NCI-H2171 (cell line): ENCODE data around the gene BCL2A1.
"Not testable (repeated sequence)": the region's sequence is repeated elsewhere in the genome, so short reads cannot be mapped to it uniquely, and the experiment has no call there.

Source experiments
- DNase-seq: peaks from one replicate; lab custom pipeline; 2025; lab: John Stamatoyannopoulos, UW

Gene BCL2A1

GRCh38 chr15:79957741-79958140 is 13.3 kb downstream of the BCL2A1 start:
- DNase-seq, result no peak

DNA sequence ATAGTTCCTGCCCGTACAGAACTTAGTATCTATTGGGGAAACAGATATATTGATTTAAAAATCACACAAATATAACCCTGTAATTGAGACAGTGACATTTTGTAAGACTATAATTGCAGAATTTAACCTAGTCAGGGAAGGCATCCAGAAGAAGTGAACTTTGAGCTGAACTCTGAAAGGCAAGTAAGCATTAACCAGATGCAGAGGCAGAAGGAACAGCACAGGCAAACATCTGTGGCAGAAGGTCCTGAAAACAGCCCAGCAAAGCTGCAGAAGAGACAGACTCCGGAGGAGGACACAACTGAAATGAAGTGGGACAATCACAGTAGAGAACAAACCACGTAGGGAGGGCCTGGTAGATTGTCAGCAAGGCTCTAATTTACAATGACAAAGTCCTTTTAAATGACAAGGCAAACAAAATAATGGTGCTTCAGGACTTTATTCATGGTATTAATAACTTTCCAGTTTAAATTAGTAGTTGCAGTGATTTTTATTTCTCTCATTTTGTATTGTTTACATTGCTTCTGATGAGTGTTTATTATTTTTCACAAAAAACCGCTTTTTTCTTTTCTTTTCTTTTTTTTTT is 14.5 kb downstream of the BCL2A1 start:
- DNase-seq, result no peak

GRCh38 chr15:79954661-79955060 is 16.3 kb downstream of the BCL2A1 start:
- no peak for DNase-seq

GRCh38 chr15:79953951-79954444 is 17.0 kb downstream of the BCL2A1 start:
- DNase-seq, result no peak

DNA sequence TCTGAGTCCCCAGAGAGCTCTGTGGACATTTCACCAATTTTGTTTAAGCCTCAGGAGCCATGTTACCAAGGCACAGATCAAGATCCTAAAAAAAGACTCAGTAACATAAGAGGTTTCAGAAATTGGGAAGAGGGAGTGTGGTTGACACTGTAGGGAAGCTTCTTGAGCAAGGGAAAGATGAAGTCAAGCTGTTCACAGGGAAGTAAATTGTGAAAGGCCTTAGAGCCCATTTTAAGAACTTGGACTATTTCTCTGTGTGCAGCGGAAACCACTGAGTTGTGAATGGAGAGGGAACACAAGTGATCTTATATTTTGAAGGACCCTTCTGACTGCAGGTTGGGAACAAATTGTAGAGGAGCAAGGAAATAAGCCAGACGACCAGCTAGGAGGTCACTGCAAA is 18.7 kb downstream of the BCL2A1 start:
- DNase-seq, result no peak

DNA sequence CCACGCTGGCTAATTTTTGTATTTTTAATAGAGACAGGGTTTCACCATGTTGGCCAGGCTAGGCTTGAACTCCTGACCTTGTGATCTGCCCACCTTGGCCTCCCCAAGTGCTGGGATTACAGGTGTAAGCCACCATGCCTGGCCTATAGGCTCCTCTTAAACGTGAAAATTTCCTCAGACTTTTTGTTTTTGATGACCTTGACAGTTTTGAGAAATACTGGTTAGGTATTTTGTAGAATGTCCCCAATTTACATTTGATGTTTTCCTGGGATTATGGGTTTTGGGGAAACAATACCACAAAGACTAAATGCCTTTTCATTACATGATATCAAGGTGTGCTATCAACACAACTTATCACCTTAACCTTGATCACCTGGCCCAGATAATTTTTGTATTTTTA is 20.7 kb downstream of the BCL2A1 start:
- DNase-seq, result no peak

GRCh38 chr15:79948761-79949160 is 22.2 kb downstream of the BCL2A1 start:
- no peak for DNase-seq

DNA sequence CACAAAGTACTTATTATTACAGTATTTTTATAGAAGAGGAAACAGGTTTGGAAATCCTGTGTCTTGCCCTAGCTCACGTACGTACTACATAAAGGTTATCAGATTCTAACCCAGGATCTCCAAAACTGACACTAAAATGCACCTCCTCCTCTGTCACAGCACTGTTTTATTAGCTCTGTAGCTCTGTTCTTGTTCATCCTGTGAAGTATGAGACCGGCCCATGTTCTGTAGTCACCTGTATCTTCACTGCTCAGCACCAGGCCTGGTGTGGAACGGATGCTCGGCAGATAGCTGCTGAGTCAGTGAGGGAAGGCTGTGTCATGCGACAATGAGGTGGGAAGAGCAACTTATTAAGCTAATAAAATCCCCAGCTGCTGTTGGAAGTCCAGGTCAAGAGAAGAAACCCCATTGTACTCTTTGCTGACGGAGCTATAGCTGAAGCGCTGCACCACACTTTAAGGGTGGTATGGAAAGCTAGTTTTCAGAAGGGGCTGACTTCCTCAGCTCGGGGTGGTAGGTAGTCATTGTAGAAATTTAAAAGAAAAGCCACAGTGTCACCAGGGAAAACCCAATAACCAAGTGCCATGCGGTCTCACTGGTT is 22.8 kb downstream of the BCL2A1 start:
- DNase-seq, result no peak

DNA sequence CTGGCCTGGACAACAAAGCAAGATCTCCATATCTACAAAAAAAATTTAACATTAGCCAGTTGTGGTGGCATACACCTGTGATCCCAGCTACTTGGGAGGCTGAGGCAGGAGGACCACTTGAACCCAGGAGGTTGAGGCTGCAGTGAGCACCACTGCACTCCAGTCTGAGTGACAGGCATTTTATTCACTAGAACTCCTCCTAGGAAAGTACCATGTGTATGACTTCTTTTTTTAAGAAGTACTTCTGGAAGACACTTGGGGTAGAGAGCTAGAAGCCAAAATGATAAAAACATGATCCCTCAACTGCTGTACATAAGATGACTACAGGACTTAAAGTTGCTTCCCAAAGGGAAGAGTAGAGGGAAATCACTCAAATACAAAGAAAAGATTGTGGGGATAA is 24.0 kb downstream of the BCL2A1 start:
- DNase-seq, result no peak

DNA sequence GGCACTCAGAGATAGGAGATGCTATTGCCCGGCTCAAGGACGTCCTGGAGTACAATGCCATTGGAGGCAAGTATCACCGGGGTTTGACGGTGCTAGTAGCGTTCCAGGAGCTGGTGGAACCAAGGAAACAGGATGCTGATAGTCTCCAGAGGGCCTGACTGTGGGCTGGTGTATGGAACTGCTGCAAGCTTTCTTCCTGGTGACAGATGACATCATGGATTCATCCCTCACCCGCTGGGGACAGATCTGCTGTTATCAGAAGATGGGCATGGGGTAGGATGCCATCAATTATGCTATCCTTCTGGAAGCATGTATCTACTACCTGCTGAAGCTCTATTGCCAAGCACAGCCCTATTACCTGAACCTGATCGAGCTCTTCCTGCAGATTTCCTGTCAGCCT is 26.4 kb downstream of the BCL2A1 start:
- DNase-seq, result no peak

- DNase-seq, result no peak
Observed at GRCh38 chr15:79943820-79944219, 27.2 kb downstream of the BCL2A1 start.

- DNase-seq, result no peak
Observed at GRCh38 chr15:79942741-79943481, 28.1 kb downstream of the BCL2A1 start.

DNA sequence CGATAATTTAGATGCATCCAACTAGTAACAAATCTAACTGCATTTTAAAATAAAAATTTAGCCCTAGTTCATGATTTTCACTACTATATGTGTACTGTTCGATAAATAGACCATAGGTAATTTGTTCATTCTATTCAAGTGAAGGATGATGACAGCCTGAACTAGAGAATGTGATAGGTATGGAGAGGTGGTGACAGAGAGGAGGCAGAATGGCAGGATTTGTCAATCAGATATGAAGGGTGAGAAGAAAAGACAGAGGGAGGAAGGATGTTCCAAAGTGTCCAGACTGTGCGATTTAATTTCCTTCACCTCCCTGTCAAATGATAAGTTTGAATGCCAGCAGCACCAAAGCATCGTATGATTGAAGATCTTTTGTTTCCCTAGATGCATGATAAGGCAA is 31.6 kb downstream of the BCL2A1 start:
- DNase-seq, result no peak

GRCh38 chr15:79938143-79938542 is 32.9 kb downstream of the BCL2A1 start:
- no peak for DNase-seq

GRCh38 chr15:79935556-79936201 is 35.3 kb downstream of the BCL2A1 start:
- DNase-seq, result not testable (repeated sequence)

DNA sequence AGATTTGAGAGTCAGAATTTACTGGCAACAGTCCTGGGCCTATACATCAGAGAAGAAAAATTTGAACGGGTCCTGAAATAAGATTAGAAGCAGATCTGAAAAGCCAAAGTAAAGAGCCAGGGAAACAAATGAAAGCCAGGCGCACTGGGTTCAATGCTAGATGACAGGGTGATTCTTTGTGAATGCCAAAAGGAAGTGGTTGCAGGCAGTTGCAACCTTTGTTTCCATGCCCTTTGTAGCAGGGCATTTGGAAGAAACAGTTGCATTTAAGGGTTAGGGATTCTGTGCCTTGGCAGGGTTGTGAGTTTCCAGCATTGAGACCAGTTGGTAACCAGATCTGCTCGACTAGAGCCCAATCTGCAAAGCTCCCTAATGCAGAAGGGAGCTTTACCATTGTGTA is 37.8 kb downstream of the BCL2A1 start:
- DNase-seq, result no peak

DNA sequence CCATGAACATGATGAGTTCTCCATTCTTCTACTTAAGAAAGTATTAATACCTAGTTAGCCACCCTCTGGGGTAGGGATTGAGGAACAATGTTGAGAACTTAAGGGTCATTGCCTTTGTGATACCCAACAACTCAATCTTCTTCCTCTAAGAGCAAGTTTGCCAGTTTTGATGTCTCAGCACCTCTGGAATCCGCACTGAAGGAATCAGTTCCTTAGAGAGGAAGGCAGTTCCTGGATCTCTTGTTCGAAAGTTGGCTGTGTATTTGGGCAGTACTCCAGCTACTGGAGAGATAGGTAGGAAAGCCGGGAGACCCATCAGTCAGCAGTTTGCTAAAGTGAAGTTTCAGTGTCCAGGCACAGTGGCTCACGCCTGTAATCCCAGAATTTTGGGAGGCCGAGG is 38.5 kb downstream of the BCL2A1 start:
- no peak for DNase-seq

DNA sequence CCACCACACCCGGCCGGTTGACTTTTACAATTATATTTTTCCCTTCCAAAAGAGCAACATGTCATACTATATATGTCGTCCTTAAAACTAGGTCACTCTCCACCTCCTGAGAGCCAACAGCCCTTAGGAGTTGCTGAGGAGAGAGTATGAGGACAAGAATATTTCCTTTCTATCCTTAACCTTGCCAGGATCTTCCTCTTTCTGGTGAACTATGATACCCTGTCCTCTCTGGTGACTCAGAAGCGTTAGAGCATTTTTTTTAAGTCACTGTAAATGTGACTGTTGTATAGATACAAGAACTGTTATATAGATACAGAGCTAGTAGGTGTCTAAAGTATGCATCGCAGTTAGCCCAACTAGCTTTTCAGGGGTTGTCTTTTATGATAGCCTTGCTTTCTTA is 40.5 kb downstream of the BCL2A1 start:
- no peak for DNase-seq

DNA sequence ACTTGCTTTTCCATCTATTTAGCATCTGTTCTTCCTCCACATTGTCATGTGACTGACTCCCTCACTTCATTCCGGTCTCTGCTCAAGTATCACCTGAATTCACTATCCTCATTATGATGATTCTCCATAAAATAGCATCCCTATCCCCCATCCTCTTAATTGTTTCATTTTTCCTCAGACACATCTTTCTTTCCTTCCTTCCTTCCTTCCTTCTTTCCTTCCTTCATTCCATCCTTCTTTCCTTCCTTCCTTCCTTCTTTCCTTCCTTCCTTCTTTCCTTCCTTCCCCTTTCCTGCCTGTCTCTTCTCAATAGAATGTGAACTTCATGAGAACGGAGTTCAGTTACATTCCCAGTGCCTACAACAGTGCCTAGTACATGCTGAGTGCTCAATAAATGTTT is 41.6 kb downstream of the BCL2A1 start:
- no peak for DNase-seq

DNA sequence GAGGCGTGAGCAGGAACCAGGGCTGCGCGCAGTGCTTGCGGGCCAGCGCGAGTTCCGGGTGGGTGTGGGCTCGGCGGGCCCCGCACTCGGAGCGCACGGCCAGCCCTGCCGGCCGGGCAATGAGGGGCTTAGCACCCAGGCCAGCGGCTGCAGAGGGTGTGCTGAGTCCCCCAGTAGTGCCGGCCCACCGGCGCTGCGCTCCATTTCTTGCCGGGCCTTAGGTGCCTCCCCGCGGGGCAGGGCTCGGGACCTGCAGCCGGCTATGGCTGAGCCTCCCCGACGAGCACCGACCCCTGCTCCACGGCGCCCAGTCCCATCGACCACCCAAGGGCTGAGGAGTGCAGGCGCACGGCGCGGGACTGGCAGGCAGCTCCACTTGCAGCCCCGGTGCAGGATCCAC is 44.9 kb downstream of the BCL2A1 start:
- DNase-seq, result not testable (repeated sequence)

GRCh38 chr15:79924379-79924778 is 46.6 kb downstream of the BCL2A1 start:
- DNase-seq, result no peak

DNA sequence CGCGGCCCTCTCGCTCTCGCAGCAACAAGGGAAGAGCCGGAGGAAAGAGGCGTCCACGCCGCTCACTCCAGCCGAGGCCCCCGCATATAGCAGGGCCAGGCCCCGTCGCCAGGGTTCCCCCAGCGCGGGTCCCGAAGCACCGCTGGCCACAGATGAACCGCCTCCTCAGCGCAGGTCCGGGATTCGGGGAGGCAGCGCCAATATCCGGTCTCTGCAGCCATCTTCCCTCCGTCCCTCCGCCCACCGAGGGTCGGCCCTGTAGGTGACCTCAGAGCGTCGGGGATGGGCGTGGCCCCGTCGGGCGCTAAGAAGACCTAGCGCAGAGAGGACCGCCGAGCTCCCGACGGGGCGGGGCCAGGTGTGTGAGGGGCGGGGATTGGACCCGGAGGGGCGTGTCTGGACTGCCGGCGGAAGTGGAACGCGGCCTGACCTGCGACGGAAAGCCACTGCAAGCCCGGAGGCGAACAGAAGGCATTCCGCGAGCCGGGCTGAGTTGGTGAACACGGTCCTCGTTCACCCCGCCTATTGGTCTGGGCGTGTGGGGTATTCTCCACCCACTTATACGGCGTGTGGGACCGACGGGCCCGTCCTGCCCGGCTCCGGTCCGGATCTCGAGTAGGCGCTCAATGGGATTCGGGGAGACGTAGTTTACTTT is 47.4 kb downstream of the BCL2A1 start:
- DNase-seq, result peak; percentile 99
